Tibial artery (tissue), 4 donors: Measurements from ENCODE around the gene SPC25.

Source experiments
- DNase-seq, 2 donors: peaks; one replicate each; pipeline ENCODE4 v3.0.0-alpha.2; 2019
- H3K27ac ChIP-seq, 2 donors: fragments of 200-600 bp; sonication (generic) in 1 of 2; 1 replicate in 1 of 2; 2 replicates in 1 of 2; pipeline ENCODE4 v1.5.1; 2018 to 2019; ENCODE audit warnings: mild to moderate bottlenecking in 1 of 2
- H3K27me3 ChIP-seq, 2 donors: fragments of 200-600 bp; sonication (generic) in 1 of 2; one replicate each; pipeline versions ENCODE4 v1.5.1 to v1.6.0; 2016 to 2019
- H3K36me3 ChIP-seq, 3 donors: fragments of 200-600 bp; sonication (generic) in 2 of 3; one replicate each; pipeline ENCODE4 v1.5.1; 2016 to 2019; ENCODE audit warnings: mild to moderate bottlenecking in 2 of 3
- H3K4me1 ChIP-seq, 4 donors: fragments of 200-600 bp; sonication (generic) in 2 of 4; 1 replicate in 3 of 4; 2 replicates in 1 of 4; pipeline ENCODE4 v1.5.1; 2016 to 2019
- H3K4me3 ChIP-seq, 2 donors: fragments of 200-600 bp; sonication (generic) in 1 of 2; 1 replicate in 1 of 2; 2 replicates in 1 of 2; pipeline ENCODE4 v1.5.1; 2018 to 2019; ENCODE audit warnings: mild to moderate bottlenecking in 2 of 2
- H3K9me3 ChIP-seq, 3 donors: fragments of 200-600 bp; sonication (generic) in 1 of 3; one replicate each; pipeline ENCODE4 v1.5.1; 2016 to 2019
- CTCF ChIP-seq, 2 experiments: fragments of 200-600 bp in 1 of 2; fragments of 450-650 bp in 1 of 2; IDR thresholded peaks; one replicate each; pipeline ENCODE4 v1.5.1; 2017 to 2019; ENCODE audit warnings: antibody characterized with exemption in 2 of 2, mild to moderate bottlenecking in 1 of 2, moderate library complexity in 1 of 2
- intact Hi-C: fragments of 100-400 bp; cut with DNase I; formaldehyde crosslinking; loops from one replicate; pipeline ENCODE4 v1.15.0; 2023; ENCODE audit warnings: low total_unique reads

SPC25 gene

GRCh38 chr2:168910330-168910729 is 20.1 kb upstream of the SPC25 start:
- intact Hi-C loops, result no loop called here
- Histone ChIP-seq H3K36me3 (no peaks in the 10 kb centered on the region), H3K27ac (no peak overlapping the region), H3K4me3 (no peak overlapping the region), H3K4me1 (peaks cover 0 to 3% (median 0%) of the 10 kb centered on the region in 4 donors), H3K9me3 (no peaks in the 10 kb centered on the region), H3K27me3 (no peaks in the 10 kb centered on the region)
- TF ChIP-seq CTCF (IDR thresholded peaks at IDR 0.05), result no peak
- no peak for DNase-seq

- Histone ChIP-seq H3K4me1 (peaks cover 0 to 3% (median 0%) of the 10 kb centered on the region in 4 donors), H3K27me3 (no peaks in the 10 kb centered on the region), H3K36me3 (no peaks in the 10 kb centered on the region), H3K27ac (no peak overlapping the region), H3K9me3 (no peaks in the 10 kb centered on the region), H3K4me3 (no peak overlapping the region)
- no peak for TF ChIP-seq CTCF (IDR thresholded peaks at IDR 0.05)
- intact Hi-C loops, result no loop called here
- DNase-seq, result no peak
Observed at GRCh38 chr2:168907940-168908662, 17.9 kb upstream of the SPC25 start.

- no peak for DNase-seq
- intact Hi-C loops, result no loop called here
- Histone ChIP-seq H3K27ac (no peak overlapping the region), H3K27me3 (no peaks in the 10 kb centered on the region), H3K36me3 (no peaks in the 10 kb centered on the region), H3K9me3 (no peaks in the 10 kb centered on the region), H3K4me1 (no peaks in the 10 kb centered on the region), H3K4me3 (no peak overlapping the region)
- no peak for TF ChIP-seq CTCF (IDR thresholded peaks at IDR 0.05)
Observed at GRCh38 chr2:168904358-168904757, 14.1 kb upstream of the SPC25 start.

- Histone ChIP-seq H3K4me3 (no peak overlapping the region), H3K36me3 (no peaks in the 10 kb centered on the region), H3K27me3 (no peaks in the 10 kb centered on the region), H3K27ac (no peak overlapping the region), H3K9me3 (no peaks in the 10 kb centered on the region), H3K4me1 (no peaks in the 10 kb centered on the region)
- no peak for TF ChIP-seq CTCF (IDR thresholded peaks at IDR 0.05)
- no peak for DNase-seq
- intact Hi-C loops, result no loop called here
Observed at GRCh38 chr2:168903888-168904287, 13.7 kb upstream of the SPC25 start.

- DNase-seq, result no peak
- no peak within 1 kb of the TSS for H3K4me3 ChIP-seq
- no peaks in the 10 kb centered on the region for H3K4me1 ChIP-seq
- no peaks in the 10 kb centered on the region for H3K9me3 ChIP-seq
- no peaks in the 10 kb centered on the region for H3K27me3 ChIP-seq
- no peak within 1 kb of the TSS for H3K27ac ChIP-seq
- intact Hi-C loops, result no loop called here
- no peak for TF ChIP-seq CTCF (IDR thresholded peaks at IDR 0.05)
- no peaks in the 10 kb centered on the region for H3K36me3 ChIP-seq
Observed at GRCh38 chr2:168901003-168901402, 10.8 kb upstream of the SPC25 start, which contains the start of gene G6PC2. Gene G6PC2 (plus strand): TSS chr2:168901291. CDS start chr2:168901332, 41 bp downstream.
